NCI-H1092 treated with DMSO at 0.1 percent for 48 hours (cell line): ENCODE measurements around the gene ADGRA3.

Experiments
- DNase-seq: peaks from one replicate; lab custom pipeline; 2025; lab: John Stamatoyannopoulos, UW

The ADGRA3 gene

GRCh38 chr4:22508376-22508775 lies 7.5 kb downstream of the ADGRA3 start:
- DNase-seq: no peak

- DNase-seq: no peak
These were observed 10.9 kb downstream of the ADGRA3 start for GRCh38 chr4:22504922-22505321.

GRCh38 chr4:22504447-22504846 lies 11.4 kb downstream of the ADGRA3 start:
- DNase-seq: no peak

- DNase-seq: no peak
These were observed 12.7 kb downstream of the ADGRA3 start for GRCh38 chr4:22502895-22503814.

DNA sequence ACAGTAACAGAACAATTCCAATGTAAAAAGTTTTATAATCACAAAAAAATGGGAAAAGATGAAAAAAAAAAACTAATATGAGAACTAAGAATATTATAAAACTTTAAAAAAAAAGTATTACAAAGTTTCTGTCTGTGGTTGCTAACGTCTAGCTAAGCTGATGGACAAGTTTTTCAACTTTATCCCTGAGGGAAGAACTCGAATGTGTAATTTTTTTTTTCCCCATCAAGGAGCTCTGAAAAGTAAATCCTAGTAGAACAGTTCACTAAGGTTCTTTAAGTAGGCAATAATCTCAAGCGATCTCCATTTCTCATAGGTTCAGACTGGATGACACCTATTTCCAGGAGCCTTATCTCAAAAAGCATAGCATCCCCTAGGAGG lies 14.2 kb downstream of the ADGRA3 start:
- no peak for DNase-seq

GRCh38 chr4:22500831-22501714 lies 14.8 kb downstream of the ADGRA3 start:
- DNase-seq: no peak

- DNase-seq: peak; percentile 49
These were observed 15.7 kb downstream of the ADGRA3 start for GRCh38 chr4:22500128-22500611.

GRCh38 chr4:22498866-22499265 lies 17.0 kb downstream of the ADGRA3 start:
- DNase-seq: no peak

GRCh38 chr4:22496165-22496813 lies 19.6 kb downstream of the ADGRA3 start:
- no peak for DNase-seq

- no peak for DNase-seq
These were observed 22.3 kb downstream of the ADGRA3 start for GRCh38 chr4:22493523-22493922.

DNA sequence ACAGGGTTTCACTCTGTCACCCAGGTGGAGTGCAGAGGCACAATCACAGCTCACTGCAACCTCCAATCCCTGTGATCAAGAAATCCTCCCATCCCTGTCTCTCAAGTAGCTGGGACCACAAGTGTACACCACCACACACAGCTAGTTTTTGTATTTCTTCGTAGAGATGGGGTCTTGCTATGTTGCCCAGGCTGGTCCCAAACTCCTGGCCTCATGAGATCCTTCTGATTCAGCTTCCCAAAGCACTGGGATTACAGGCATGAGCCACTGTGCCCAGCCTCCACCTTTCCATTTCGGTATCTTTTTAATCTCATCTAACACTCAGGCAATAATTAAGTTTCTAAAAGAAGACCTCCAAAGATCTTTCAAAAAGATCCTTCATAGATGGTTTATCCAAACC lies 22.9 kb downstream of the ADGRA3 start:
- DNase-seq: no peak

DNA sequence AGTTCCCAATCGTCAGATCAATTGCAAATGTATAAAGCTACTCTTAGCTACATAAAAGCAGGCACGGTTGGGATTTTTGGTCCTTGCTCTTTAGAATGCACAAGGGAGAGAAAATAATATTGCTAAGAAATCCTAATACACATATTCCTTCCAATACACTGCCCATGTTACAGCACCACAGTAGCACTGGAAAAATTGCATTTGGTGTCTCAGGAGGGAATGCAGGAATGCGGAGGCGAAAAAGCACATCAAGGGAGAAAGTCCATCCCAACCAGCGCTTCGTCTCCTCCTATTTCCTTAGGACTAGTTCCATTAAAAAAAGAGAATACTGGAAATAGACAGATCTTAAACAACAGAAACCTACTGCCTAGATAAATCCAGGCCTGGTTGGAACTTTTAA lies 23.9 kb downstream of the ADGRA3 start:
- DNase-seq: no peak

- DNase-seq: no peak
These were observed 25.0 kb downstream of the ADGRA3 start for GRCh38 chr4:22490718-22491315.

- peak; percentile 22 for DNase-seq
These were observed 27.8 kb downstream of the ADGRA3 start for GRCh38 chr4:22488106-22488505.

DNA sequence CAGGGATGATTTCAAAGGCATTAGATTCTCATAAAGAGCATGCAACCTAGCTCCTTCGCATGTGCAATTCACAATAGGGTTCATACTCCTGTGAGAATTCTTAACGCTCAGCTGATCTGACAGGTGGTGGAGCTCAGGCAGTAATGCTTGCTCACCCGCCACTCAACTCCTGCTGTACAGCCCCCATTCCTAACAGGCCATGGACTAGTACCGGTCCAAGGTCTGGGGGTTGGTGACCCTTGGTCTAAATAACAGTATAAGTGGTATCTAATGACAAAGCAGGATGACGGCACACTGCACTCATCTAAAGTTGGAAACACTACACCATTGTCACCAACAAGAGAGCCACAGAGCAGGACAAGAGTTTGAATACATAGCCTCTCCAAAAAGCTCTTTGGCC lies 28.5 kb downstream of the ADGRA3 start:
- no peak for DNase-seq

DNA sequence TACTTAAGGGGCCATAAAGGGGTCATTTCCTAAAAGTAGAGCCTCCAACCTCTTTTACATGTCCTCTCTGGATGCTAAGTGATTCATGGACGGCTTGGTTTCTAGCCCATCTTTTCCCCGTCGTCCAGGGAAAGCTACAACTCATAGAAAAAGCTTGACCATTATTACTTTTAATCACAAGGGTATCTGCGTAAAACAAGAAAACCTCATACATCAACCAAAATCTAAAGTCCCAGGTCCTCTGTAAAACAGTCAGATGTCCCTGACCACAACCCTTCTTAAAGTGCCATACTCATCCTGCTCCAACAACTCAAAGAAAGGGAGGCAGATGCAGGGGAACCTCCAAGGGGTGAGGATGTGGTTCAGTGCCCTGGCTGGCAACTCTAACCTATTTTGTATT lies 29.6 kb downstream of the ADGRA3 start:
- no peak for DNase-seq

GRCh38 chr4:22485737-22486136 lies 30.1 kb downstream of the ADGRA3 start:
- DNase-seq: peak; percentile 96

GRCh38 chr4:22483551-22483981 lies 32.3 kb downstream of the ADGRA3 start:
- DNase-seq: no peak

DNA sequence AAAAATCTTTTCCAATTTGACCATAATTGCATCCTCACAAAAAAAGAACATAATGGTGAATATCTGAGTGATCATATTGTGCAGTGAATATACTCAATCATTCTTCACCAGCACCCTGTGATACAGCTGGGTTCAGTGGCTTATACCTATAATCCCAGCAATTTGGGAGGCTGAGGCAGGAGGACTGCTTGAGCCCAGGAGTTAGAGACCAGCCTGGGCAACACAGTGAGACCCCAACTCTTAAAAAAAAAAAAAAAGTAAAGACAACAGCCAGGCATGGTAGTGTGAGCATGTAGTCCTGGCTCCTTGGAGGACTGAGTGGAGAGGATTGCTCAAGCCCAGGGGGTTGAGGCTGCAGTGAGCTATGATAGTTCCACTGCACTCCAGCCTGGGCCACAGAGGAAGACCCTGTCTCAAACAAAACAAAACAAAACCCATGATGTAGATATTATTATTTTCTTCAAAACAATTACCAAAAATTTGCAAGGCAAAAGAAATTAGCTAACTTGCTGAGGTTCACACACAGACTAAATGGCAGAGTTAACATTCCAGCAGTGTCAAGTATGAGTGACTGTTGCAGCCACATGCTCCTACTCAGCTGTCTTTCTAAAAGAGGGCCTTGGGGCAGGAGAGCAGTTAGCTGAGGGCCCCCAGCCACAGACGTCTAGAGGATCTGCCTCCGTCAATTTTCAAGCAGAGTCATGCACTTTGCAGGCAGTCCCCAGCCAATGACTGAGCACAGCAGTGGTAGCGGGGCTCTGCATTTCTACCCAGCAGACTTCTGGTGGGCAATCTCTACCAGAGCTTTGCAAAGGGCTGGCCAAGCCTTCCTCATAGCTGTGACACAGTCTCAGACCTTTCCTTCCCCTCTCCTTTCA lies 33.4 kb downstream of the ADGRA3 start:
- DNase-seq: no peak

DNA sequence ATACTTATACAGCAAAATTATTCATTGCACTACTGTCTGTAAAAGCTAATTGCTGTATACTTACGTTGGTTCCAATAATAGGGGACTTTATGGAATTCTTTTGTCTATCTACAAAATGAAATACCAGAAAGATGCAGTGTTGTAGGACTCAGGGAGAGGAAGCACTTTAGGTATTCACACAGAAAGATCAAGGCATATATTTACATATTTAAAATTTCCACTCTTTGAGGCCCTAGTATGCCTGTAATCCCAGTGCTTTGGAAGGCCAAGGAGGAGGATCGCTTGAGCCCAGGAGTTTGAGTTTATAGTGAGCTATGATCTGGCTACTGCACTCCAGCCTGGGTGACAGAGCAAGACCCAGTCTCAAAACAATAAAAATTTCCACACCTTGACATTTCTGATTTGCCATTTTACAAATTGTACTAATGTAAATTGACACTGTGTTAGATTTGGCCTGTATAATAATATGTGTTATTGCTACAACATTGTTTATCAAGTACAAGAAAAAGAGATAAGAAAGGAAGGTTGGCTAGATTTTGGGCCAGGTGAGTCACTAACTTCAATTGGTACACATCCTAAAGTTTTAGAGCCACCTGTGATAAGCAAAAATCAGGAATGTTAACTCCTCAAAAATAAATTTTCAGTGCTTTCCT lies 35.1 kb downstream of the ADGRA3 start:
- no peak for DNase-seq
